Midbrain (tissue), 1 donor: Measurements from ENCODE around the gene CIB1.
"Not testable (repeated sequence)": the region's sequence is repeated elsewhere in the genome, so short reads cannot be mapped to it uniquely, and the experiment has no call there.

ENCODE experiments used
- DNase-seq: peaks from one replicate; lab custom pipeline; 2025; lab: John Stamatoyannopoulos, UW

Gene CIB1

GRCh38 chr15:90233387-90234095 is at the start of gene CIB1:
Gene CIB1, minus strand, starts transcription at chr15:90233941. Its CDS starts 56 bp downstream, at chr15:90233885.
- DNase-seq = peak; percentile 99

DNA sequence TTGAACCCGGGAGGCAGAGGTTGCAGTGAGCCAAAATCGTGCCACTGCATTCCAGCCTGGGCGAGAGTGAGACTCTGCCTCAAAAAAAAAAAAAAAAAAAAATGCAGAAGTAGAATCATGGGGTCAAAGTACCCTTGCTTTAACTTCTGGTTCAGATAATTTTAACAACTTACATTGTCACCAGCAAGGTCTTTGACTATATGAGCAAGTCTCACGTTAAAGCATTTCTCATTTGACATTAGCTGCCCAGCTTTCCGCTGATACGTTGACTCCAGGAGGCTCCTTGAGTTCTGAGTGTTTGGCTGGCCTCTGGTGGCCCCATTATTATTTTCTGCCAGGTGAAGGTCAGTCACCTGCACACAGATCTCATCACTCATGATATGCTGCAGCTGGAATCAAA is 47.9 kb upstream of the CIB1 start:
- not testable (repeated sequence) for DNase-seq

- DNase-seq = not testable (repeated sequence)
Observed at GRCh38 chr15:90280743-90281142, 47.0 kb upstream of the CIB1 start.

- not testable (repeated sequence) for DNase-seq
Observed at GRCh38 chr15:90278467-90278866, 44.7 kb upstream of the CIB1 start.

DNA sequence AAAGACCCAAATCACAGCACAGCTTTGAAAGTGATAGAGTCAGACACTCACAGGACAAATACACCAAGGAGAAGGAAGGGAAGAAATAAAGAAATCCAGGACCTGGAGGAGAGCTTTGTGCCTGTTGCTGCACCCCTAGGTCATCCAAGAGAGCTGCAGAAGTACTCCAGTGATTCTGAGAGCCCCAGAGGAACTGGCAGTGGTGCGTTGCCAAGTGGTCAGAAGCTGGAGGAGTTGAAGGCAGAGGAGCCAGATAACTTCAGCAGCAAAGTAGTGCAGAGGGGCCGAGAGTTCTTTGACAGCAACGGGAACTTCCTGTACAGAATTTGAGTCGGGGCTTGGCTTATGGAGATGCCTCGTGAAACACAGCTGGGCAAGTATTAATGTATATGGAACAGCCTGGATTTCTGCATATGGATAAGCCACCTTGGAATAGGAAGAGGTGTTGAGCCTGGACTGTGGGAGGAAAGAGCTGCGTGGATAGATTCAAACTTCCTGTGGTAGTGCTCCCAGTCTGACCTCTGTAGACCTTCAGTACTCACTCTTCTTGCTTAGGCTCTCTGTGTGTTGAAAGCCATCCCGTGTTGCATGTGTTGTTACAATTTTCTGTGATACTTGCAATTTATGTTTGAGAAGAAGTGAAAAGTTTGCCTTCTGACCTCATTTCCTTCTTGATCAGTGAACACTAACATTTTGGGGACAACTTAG is 37.9 kb upstream of the CIB1 start:
- no peak for DNase-seq

DNA sequence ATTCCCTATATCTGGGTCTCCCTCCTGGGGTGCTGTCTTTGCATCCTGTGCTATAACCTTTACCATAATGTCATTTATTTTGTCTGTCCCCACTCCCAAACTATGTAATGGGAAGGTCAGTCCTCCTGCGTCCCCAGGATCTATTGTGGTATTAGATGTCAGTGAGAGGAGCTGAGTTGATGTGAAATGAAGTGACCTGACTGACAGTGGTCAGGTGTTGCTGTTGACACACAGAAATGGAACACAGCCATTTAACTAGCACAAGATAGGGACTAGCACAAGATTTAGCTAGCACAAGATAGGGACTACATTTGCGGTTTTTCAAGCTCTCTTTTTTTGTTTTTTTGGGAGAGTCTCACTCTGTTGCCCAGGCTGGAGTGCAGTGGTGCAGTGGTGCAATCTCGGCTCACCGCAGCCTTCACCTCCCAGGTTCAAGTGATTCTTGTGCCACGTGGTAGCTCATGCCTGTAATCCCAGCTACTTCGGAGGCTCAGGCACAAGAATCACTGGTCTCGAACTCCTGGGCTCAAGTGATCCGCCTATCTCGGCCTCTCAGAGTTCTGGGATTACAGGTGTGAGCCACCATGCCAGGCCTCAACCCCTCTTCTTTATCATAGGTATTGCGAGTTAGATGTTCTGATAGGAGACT is 36.9 kb upstream of the CIB1 start:
- DNase-seq = no peak

- DNase-seq = no peak
Observed at GRCh38 chr15:90268415-90268814, 34.7 kb upstream of the CIB1 start.

DNA sequence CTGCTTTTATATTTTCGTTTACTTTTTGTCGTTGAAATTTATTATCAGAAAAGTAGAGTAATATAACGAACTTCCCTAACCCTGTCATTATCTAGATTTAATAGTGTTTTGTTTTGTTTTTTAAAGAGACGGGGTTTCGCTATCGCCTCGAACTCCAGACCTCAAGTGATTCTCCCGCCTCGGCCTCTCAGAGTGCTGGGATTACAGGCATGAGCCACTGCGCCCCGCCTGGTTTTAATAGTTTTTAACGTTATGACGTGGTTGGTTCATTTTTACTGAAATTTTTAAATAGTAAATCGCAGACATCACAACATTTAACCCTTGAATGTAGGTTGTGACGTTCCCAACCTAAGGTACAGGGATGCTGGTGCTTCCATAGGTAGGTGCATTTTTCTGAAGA is 32.7 kb upstream of the CIB1 start:
- DNase-seq = no peak

- DNase-seq = no peak
Observed at GRCh38 chr15:90266061-90266431, 32.3 kb upstream of the CIB1 start.

- DNase-seq = peak; percentile 96
Observed at GRCh38 chr15:90265271-90266060, 31.7 kb upstream of the CIB1 start, which contains the start of gene NGRN. Gene NGRN, plus strand, starts transcription at chr15:90265672. Its CDS starts 41 bp downstream, at chr15:90265713.

GRCh38 chr15:90264671-90265070 is 30.9 kb upstream of the CIB1 start:
- DNase-seq = no peak

GRCh38 chr15:90262426-90262825 is 28.7 kb upstream of the CIB1 start:
- DNase-seq = no peak

GRCh38 chr15:90261811-90262210 is 28.1 kb upstream of the CIB1 start:
- no peak for DNase-seq

GRCh38 chr15:90260731-90261130 is 27.0 kb upstream of the CIB1 start:
- not testable (repeated sequence) for DNase-seq

- DNase-seq = no peak
Observed at GRCh38 chr15:90259524-90259923, 25.8 kb upstream of the CIB1 start.

DNA sequence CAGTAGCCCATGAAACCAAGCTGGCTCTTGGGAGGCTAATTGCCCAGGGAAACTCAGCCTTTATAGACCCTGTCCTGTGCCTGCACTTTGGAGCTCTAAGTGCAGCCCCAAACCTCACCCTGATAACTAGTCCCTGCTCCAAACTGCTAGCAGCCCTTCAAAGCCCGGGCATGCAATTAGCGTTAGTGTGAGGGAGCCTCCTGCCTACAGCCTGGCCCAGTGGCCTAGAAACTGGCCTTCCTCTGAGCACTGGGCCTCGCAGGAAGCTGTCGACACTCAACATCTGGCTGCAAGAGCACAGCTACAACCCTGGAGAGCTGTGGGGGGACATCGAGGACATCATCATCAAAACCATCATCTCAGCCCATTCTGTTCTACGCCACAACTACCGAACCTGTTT is 24.0 kb upstream of the CIB1 start:
- no peak for DNase-seq

DNA sequence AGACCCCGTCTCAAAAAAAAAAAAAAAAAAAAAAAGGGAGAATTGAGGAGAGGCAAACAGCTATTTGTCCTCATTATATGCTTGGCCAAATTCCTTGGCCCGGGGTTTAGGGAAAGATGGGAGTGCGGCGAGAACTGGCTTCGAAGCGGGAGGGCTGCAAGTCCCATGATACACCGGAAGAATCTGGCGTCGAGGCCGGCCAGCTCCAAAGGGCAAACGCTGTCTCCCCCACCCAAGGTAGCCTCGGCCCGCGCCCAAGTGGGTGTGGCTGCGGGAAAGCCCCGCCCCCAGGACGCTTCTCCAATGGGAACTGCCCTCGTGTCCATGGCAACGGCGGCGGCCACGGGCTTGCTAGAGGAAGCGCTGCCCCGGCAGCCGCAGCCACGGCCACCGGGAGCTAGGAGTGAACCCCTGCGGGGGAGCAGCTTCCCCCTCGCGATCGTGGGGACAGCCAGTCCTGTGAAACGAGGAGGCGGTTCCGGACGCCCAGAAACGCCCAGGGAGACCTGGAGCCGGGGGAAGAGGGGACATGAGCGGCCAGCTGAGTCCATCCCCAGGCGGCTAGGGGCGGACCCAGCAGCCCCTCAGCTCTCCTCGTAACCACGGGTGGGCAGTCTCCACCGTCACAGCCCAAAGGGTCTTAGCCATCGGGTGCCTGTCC is 15.6 kb upstream of the CIB1 start, which contains the start of gene TTLL13:
TTLL13 (plus strand) TSS at position 354 of the 661 bp plus-strand sequence. CDS start 1,075 bp downstream, outside the sequence.
- peak; percentile 82 for DNase-seq

DNA sequence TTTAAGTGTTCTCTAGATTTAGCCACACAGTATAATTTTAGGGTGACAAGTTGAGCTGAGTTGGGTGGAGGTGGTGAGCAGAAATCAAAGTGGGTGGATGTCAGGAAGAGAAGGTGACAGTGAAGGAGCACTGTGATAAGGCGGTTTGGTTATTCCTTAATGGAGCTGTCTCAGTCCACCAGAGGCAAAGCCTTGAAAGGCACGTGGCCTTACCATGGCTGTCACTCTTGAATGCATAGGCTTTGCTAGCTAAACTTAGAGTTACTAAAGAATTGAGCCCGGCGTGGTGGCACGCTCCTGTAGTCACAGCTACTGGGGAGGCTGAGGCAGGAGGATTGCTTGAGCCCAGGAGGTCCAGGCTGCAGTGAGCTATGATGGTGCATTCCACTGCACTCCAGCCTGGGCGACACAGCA is 15.1 kb upstream of the CIB1 start:
- DNase-seq = no peak

GRCh38 chr15:90243943-90244639 is 10.3 kb upstream of the CIB1 start:
- DNase-seq = no peak

GRCh38 chr15:90241343-90242192 is 7.8 kb upstream of the CIB1 start:
- DNase-seq = no peak
